Omental fat pad (tissue), 4 donors: Measurements from ENCODE around the gene HERC4. TPM values are rescaled to one million over a fixed set of nuclear protein-coding genes. Genes with fewer than 3 reads are reported as not detected.
"Not testable (repeated sequence)": the region's sequence is repeated elsewhere in the genome, so short reads cannot be mapped to it uniquely, and the experiment has no call there.

Source experiments
- ATAC-seq: fragments of 150-250 bp; one replicate; pipeline ENCODE4 v1.9.1; 2016; ENCODE audit warnings: mild to moderate bottlenecking, moderate library complexity; ENCODE audit not compliant: low FRiP score
- DNase-seq: peaks from one replicate; pipeline ENCODE4 v3.0.0-alpha.2; 2019; ENCODE audit warnings: low spot score
- total RNA-seq, 4 donors: library from RNA; depleted of rRNA; stranded (reverse); fragments of >200 nt; gene quantifications; one replicate each; pipeline ENCODE4 v1.1.0, GENCODE V29; 2016
- TF ChIP-seq, protein P1 (sequence below), 3 donors: fragments of 450-650 bp; IDR thresholded peaks; one replicate each; pipeline ENCODE4 v1.5.1; 2016 to 2017; ENCODE audit warnings: antibody characterized with exemption in 3 of 3, mild to moderate bottlenecking in 3 of 3, moderate library complexity in 2 of 3

The HERC4 gene
- total RNA-seq, 4 donors from 2014 or later = 37.0 to 67.6 (median 50.5) TPM

DNA sequence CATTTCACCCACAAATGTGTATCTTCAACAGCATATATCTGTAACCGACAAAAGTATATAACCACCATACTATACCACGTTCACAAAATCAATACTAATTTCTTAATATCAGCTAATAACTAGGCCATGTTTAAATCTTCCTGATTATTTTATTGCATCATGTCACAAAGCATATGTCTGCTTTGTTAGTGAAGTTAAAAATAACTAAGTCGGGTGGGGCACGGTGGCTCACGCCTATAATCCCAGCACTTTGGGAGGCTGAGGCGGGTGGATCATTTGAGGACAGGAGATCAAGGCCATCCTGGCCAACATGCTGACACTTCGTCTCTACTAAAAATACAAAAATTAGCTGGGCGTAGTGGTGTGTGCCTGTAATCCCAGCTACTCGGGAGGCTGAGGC lies 47.7 kb downstream of the HERC4 start:
- TF ChIP-seq, protein P1, sequence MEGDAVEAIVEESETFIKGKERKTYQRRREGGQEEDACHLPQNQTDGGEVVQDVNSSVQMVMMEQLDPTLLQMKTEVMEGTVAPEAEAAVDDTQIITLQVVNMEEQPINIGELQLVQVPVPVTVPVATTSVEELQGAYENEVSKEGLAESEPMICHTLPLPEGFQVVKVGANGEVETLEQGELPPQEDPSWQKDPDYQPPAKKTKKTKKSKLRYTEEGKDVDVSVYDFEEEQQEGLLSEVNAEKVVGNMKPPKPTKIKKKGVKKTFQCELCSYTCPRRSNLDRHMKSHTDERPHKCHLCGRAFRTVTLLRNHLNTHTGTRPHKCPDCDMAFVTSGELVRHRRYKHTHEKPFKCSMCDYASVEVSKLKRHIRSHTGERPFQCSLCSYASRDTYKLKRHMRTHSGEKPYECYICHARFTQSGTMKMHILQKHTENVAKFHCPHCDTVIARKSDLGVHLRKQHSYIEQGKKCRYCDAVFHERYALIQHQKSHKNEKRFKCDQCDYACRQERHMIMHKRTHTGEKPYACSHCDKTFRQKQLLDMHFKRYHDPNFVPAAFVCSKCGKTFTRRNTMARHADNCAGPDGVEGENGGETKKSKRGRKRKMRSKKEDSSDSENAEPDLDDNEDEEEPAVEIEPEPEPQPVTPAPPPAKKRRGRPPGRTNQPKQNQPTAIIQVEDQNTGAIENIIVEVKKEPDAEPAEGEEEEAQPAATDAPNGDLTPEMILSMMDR (IDR thresholded peaks at IDR 0.05) = no peak
- no peak for DNase-seq
- ATAC-seq = no peak

DNA sequence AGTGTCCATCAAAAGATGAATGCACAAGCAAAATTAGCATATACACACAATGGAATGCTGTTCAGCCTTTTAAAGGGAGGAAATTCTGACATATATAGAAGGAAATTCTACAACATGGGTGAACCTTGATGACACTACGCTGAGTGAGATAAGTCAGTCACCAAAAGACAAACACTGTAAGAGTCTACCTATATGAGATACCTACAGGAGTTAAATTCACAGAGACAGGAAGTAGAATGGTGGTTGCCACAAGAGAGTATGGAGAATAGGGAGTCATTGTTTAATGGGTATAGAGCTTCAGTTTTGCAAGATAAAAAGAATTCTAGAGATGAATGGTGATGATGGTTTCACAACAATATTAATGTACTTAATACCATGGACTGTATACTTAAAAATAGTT lies 51.8 kb downstream of the HERC4 start:
- TF ChIP-seq, protein P1 (IDR thresholded peaks at IDR 0.05) = no peak
- no peak for ATAC-seq

DNA sequence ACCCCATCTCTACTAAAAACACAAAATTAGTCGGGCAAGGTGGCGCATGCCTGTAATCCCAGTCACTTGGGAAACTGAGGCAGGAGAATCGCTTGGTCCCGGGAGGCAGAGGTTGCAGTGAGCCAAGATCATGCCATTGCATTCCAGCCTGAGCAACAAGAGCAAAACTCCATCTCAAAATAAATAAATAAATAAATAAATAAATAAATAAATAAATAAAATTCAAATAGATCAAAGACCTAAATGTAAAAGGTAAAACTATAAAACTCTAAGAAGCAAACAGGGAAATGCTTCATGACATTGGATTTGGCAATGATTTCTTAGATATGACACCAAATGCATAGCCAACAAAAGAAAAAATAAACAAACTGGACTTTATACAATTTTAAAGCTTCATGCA lies 52.8 kb downstream of the HERC4 start:
- DNase-seq, ATAC-seq: not testable (repeated sequence)

More for the DNA sequence above, 51.8 kb downstream of the HERC4 start:
- DNase-seq = no peak

DNA sequence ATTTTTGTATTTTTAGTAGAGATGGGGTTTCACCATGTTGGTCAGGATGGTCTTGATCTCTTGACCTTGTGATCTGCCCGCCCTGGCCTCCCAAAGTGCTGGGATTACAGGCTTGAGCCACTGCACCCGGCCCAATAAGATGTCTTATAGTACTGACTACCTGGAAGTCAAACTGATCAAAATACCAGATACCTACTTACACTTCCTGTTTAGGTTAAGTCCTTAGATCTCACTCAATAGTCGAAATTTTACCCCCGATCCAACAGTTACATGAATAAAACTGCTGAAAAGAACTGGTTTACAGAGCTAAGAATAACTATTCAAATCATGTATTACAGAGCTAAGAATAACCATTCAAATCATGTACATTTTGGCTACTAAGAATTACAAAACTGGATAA lies 58.6 kb downstream of the HERC4 start:
- not testable (repeated sequence) for ATAC-seq, DNase-seq

DNA sequence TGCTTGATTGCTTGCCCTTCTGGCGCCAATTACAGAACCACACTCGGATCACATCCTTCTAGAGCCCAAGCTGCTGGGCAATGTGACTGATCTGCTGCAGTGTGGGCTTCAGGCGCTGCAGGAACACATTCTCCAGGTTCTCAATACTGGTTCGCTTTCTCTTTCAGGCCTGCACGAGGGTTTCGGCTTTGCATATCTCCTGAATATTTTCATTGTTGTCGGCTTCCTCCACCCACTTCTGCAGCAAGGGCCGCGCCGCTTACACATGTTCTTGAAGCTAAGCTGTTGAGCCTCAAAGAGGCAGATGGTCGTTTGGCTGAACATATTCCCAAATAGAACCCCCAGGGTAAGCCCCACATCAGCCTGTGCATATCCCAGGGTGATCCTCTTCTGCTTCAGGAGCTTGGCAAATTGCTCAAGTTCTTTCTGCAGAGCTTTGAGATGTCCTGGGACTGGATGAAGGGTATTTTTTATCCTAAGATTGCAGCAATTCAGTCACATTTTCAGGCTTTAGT lies 64.6 kb downstream of the HERC4 start:
- DNase-seq = no peak
- ATAC-seq = no peak

DNA sequence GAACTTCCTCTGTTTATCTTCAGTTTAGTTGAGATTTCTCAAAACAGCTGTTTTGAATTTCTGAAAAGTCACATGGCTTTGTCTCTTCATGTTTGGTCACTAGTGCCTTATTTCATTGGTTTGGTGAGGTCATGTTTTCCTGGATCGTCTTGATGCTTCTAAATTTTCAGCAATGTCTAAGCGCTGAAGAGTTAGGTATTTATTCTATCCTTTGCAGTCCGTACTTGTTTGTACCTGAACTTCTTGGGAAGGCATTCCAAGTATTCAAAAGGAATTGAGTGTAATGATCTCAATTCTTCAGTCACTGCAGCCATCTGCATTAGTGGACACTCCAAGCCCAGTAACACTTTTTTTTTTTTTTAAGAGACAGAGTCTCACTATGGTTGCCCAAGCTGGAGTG lies 67.7 kb downstream of the HERC4 start:
- ATAC-seq (no peak), DNase-seq (no peak)
- TF ChIP-seq, protein P1 (IDR thresholded peaks at IDR 0.05) = no peak

More for the DNA sequence above, 64.6 kb downstream of the HERC4 start:
- TF ChIP-seq, protein P1 (IDR thresholded peaks at IDR 0.05) = no peak

DNA sequence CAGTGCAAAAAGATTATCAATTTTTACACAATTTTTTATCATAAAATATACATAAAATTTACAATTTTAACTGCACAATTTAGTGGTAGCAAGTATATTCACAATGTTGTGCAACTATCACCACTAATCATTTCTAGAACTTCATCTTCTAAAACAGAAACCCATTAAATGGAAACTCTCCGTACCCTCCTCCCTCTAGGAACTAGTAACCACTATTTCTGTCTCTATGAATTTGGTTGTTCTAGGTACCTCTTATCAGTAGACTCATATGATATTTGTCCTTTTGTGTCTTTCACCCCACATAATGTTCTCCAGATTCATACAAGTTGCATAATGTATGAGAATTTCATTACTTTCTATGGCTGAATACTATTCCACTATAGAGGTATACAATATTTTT lies 73.5 kb downstream of the HERC4 start:
- DNase-seq = no peak
- ATAC-seq = no peak
- TF ChIP-seq, protein P1 (IDR thresholded peaks at IDR 0.05) = no peak

DNA sequence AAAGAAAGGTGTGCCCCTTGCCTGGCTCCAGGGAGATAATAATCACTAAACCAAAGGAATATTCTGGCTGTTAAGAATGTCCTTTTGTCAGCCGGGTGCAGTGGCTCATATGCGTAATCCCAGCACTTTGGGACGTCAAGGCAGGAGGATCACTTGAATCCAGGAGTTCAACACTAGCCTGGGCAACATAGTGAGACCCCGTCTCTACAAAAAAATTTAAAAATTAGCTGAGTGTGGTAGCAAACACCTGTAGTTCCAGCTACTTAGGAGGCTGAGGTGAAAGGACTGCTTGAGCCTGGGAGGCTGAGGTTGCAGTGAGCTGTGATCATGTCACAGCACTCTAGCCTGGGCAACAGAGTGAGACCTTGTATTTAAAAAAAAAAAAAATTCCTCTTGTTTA lies 74.1 kb downstream of the HERC4 start:
- TF ChIP-seq, protein P1 (IDR thresholded peaks at IDR 0.05) = no peak
- DNase-seq (no peak), ATAC-seq (no peak)
